HepG2 (cell line): ENCODE data around the gene RAB8A. TPM values are rescaled to one million over a fixed set of nuclear protein-coding genes. Genes with fewer than 3 reads are reported as not detected.

Experiments used
- FOXK1 ChIP-seq: sonication (generic); formaldehyde crosslinking; IDR thresholded peaks from 2 replicates; pipeline ENCODE4 v1.4.0; 2020; ENCODE audit warnings: low read depth, missing genetic modification reagents, borderline replicate concordance
- KAT2B ChIP-seq: fragments of 150-350 bp; IDR thresholded peaks from 2 replicates; pipeline ENCODE4 v1.6.1; 2014; ENCODE audit warnings: low read depth, low read length, borderline replicate concordance
- KLF13 ChIP-seq: sonication (generic); formaldehyde crosslinking; IDR thresholded peaks from 2 replicates; pipeline ENCODE4 v1.4.0; 2020; ENCODE audit warnings: mild to moderate bottlenecking, missing genetic modification reagents
- MAFG ChIP-seq: sonication (generic); formaldehyde crosslinking; IDR thresholded peaks from 2 replicates; pipeline ENCODE4 v1.5.1; 2020; ENCODE audit warnings: mild to moderate bottlenecking, missing genetic modification reagents
- MATR3 ChIP-seq: sonication (generic); formaldehyde crosslinking; IDR thresholded peaks from 2 replicates; pipeline ENCODE4 v1.4.0; 2020; ENCODE audit warnings: missing genetic modification reagents
- MBD4 ChIP-seq: IDR thresholded peaks from 2 replicates; pipeline ENCODE4 v1.6.1; 2012; ENCODE audit warnings: low read length, inconsistent platforms, borderline replicate concordance
- MIER2 ChIP-seq: IDR thresholded peaks from 2 replicates; pipeline ENCODE4 v1.6.1; 2016; ENCODE audit warnings: missing biosample characterization, missing genetic modification reagents
- NCOA5 ChIP-seq: sonication (generic); formaldehyde crosslinking; IDR thresholded peaks from 2 replicates; pipeline ENCODE4 v1.4.0; 2020; ENCODE audit warnings: missing genetic modification reagents
- NR2C2 ChIP-seq: sonication (generic); formaldehyde crosslinking; IDR thresholded peaks from 2 replicates; pipeline ENCODE4 v1.4.0; 2020; ENCODE audit warnings: missing genetic modification reagents, mild to moderate bottlenecking, moderate library complexity, borderline replicate concordance
- RARA ChIP-seq: IDR thresholded peaks from 2 replicates; pipeline ENCODE4 v1.6.1; 2016; ENCODE audit warnings: missing genetic modification reagents, missing compliant biosample characterization
- SMYD3 ChIP-seq: sonication (generic); formaldehyde crosslinking; IDR thresholded peaks from 2 replicates; pipeline ENCODE4 v1.8.1; 2023; ENCODE audit warnings: mild to moderate bottlenecking, missing genetic modification reagents
- SNAI1 ChIP-seq: sonication (generic); formaldehyde crosslinking; IDR thresholded peaks from 2 replicates; pipeline ENCODE4 v1.5.0; 2020; ENCODE audit warnings: mild to moderate bottlenecking, missing genetic modification reagents, borderline replicate concordance
- YEATS2 ChIP-seq: sonication (generic); formaldehyde crosslinking; IDR thresholded peaks from 2 replicates; pipeline ENCODE4 v1.4.0; 2020; ENCODE audit warnings: missing genetic modification reagents, borderline replicate concordance
- ZBTB7A ChIP-seq: sonication (generic); formaldehyde crosslinking; IDR thresholded peaks from 2 replicates; pipeline ENCODE4 v1.8.0; 2022; ENCODE audit warnings: mild to moderate bottlenecking, missing genetic modification reagents
- ZFAT ChIP-seq: sonication (generic); formaldehyde crosslinking; conservative IDR thresholded peaks from 2 replicates; pipeline ENCODE4 v1.8.1; 2023; ENCODE audit warnings: missing genetic modification reagents, inconsistent platforms
- ZFP37 ChIP-seq: sonication (generic); formaldehyde crosslinking; IDR thresholded peaks from 2 replicates; pipeline ENCODE4 v1.4.0; 2020; ENCODE audit warnings: missing genetic modification reagents, borderline replicate concordance
- ZMYM3 ChIP-seq: sonication (generic); formaldehyde crosslinking; IDR thresholded peaks from 2 replicates; pipeline ENCODE4 v1.5.1; 2020; ENCODE audit warnings: mild to moderate bottlenecking, missing genetic modification reagents
- ZNF205 ChIP-seq: IDR thresholded peaks from 2 replicates; pipeline ENCODE4 v1.6.1; 2018; ENCODE audit warnings: missing biosample characterization, missing genetic modification reagents
- ZNF207 ChIP-seq: fragments of 450-650 bp; IDR thresholded peaks from 2 replicates; pipeline ENCODE4 v1.6.1; 2016; ENCODE audit warnings: antibody characterized with exemption, borderline replicate concordance
- ZNF788 ChIP-seq: sonication (generic); formaldehyde crosslinking; IDR thresholded peaks from 2 replicates; pipeline ENCODE4 v1.5.0; 2020; ENCODE audit warnings: mild to moderate bottlenecking, missing genetic modification reagents, borderline replicate concordance
- ZNF816 ChIP-seq: sonication (generic); formaldehyde crosslinking; IDR thresholded peaks from 2 replicates; pipeline ENCODE4 v1.8.0; 2022; ENCODE audit warnings: missing genetic modification reagents, mild to moderate bottlenecking, borderline replicate concordance
- polyA plus RNA-seq, 8 experiments: library from polyadenylated mRNA; depleted of rRNA in 3 of 8; stranded (reverse) in 7 of 8; unstranded in 1 of 8; fragments of >200 nt; fragmentation: Illumina TruSeq in 4 of 8; extraction: Trizol in 4 of 8; gene quantifications; 2 replicates each; pipeline versions ENCODE4 v1.2.1 to v1.2.3, GENCODE V29; 2011 to 2016; ENCODE audit warnings: low read depth in 4 of 8, missing spikeins in 1 of 8, mixed read lengths in 1 of 8; ENCODE audit not compliant: insufficient read depth in 1 of 8
- total RNA-seq, 5 experiments: library from RNA; depleted of rRNA; stranded (reverse); fragments of >200 nt; fragmentation: Illumina TruSeq; extraction: Trizol; gene quantifications; 2 replicates each; pipeline ENCODE4 v1.2.3, GENCODE V29; 2016; ENCODE audit warnings: low read depth in 1 of 5
- TF ChIP-seq, protein P1 (sequence below): sonication (generic); formaldehyde crosslinking; IDR thresholded peaks from 2 replicates; pipeline ENCODE4 v1.5.1; 2020; ENCODE audit warnings: missing genetic modification reagents, mild to moderate bottlenecking, borderline replicate concordance
- TF ChIP-seq, protein P2 (sequence below): sonication (generic); formaldehyde crosslinking; IDR thresholded peaks from 2 replicates; pipeline ENCODE4 v1.9.0; 2021; ENCODE audit warnings: missing genetic modification reagents, borderline replicate concordance

The RAB8A gene
- total and polyA plus RNA-seq, 2 of the 13 experiments (the other 11 are each of a cell fraction or from before 2014, with no cell fraction given) = 36.7 to 45.0 TPM

DNA sequence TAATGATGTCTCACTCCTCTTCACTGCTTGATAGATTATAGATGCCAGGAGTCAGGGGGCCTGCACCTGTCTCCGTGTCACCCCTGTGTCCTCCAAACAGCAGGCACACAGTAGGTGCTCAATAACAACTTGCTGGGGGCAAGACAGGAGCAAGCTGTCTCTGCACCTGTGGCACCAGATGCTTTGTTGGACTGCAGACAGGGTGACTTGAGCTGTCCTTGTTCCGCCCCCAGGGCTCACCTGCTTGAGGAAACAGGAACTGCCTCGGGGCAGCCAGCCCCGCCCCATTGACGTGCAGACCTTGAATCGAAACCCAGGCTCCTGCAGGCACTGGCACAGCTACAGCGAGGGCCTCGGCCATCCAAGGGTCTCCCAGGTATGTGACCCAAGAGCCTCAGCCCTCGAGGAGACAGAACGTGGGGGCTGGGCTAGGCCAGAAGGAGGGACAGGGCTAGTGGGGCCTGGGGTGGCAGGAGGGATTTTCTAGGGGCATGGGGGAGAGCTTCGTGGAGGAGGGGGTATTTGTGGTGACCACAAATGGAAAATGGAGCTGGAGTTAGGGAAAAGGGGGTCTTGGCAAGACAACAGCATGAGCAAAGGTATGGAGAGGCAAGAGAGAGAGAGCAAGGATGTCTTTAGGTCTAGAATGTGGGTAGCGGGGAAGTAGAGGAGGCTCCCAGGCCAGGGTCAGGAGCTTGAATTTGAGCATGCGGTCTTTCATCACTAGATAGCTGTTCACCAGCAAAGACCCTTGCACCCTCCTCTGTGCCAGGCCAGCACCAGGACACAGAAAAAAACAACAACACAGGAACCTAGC, 31.9 kb downstream of the RAB8A start, which contains the start of gene HSH2D (continued):
- TF ChIP-seq, protein P1, sequence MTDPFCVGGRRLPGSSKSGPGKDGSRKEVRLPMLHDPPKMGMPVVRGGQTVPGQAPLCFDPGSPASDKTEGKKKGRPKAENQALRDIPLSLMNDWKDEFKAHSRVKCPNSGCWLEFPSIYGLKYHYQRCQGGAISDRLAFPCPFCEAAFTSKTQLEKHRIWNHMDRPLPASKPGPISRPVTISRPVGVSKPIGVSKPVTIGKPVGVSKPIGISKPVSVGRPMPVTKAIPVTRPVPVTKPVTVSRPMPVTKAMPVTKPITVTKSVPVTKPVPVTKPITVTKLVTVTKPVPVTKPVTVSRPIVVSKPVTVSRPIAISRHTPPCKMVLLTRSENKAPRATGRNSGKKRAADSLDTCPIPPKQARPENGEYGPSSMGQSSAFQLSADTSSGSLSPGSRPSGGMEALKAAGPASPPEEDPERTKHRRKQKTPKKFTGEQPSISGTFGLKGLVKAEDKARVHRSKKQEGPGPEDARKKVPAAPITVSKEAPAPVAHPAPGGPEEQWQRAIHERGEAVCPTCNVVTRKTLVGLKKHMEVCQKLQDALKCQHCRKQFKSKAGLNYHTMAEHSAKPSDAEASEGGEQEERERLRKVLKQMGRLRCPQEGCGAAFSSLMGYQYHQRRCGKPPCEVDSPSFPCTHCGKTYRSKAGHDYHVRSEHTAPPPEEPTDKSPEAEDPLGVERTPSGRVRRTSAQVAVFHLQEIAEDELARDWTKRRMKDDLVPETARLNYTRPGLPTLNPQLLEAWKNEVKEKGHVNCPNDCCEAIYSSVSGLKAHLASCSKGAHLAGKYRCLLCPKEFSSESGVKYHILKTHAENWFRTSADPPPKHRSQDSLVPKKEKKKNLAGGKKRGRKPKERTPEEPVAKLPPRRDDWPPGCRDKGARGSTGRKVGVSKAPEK (CRISPR knock-in tag) = no peak
- TF ChIP-seq ZNF205 (CRISPR knock-in tag) (no peak), RARA (no peak), MATR3 (no peak), FOXK1 (CRISPR knock-in tag) (no peak), MBD4 (no peak), ZMYM3 (CRISPR knock-in tag) (no peak), ZFP37 (CRISPR knock-in tag) (no peak), SMYD3 (CRISPR knock-in tag) (no peak), NCOA5 (CRISPR knock-in tag) (no peak), ZNF816 (CRISPR knock-in tag) (no peak), SNAI1 (no peak), MAFG (CRISPR knock-in tag) (no peak), ZNF788 (CRISPR knock-in tag) (0 out of 2 replicates have a peak, but pooled peaks have one; percentile 3), KLF13 (CRISPR knock-in tag) (no peak), MIER2 (CRISPR knock-in tag) (no peak), ZNF207 (no peak), ZFAT (CRISPR knock-in tag) (no peak), KAT2B (no peak), ZBTB7A (no peak), YEATS2 (CRISPR knock-in tag) (no peak), NR2C2 (CRISPR knock-in tag) (no peak)
- TF ChIP-seq, protein P2, sequence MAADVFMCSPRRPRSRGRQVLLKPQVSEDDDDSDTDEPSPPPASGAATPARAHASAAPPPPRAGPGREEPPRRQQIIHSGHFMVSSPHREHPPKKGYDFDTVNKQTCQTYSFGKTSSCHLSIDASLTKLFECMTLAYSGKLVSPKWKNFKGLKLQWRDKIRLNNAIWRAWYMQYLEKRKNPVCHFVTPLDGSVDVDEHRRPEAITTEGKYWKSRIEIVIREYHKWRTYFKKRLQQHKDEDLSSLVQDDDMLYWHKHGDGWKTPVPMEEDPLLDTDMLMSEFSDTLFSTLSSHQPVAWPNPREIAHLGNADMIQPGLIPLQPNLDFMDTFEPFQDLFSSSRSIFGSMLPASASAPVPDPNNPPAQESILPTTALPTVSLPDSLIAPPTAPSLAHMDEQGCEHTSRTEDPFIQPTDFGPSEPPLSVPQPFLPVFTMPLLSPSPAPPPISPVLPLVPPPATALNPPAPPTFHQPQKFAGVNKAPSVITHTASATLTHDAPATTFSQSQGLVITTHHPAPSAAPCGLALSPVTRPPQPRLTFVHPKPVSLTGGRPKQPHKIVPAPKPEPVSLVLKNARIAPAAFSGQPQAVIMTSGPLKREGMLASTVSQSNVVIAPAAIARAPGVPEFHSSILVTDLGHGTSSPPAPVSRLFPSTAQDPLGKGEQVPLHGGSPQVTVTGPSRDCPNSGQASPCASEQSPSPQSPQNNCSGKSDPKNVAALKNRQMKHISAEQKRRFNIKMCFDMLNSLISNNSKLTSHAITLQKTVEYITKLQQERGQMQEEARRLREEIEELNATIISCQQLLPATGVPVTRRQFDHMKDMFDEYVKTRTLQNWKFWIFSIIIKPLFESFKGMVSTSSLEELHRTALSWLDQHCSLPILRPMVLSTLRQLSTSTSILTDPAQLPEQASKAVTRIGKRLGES = no peak
